ENCODE measurements around the gene GMDS.

GRCh38 chr6:1576711-1577110 is 668.7 kb downstream of the GMDS start:
- TF ChIP-seq MXI1 (IDR thresholded peaks at IDR 0.05; ENCODE audit: borderline replicate concordance, low read depth, low read length) (no peak), PCBP2 (optimal IDR thresholded peaks at IDR 0.05; ENCODE audit: low read depth, low read length, poor library complexity, severe bottlenecking) (no peak)
